Duodenal mucosa (tissue), 2 donors: ENCODE data around the gene SPARC.

Source experiments
- H3K27ac ChIP-seq: one replicate; pipeline ENCODE4 v1.7.0; 2013; ENCODE audit warnings: low read depth, low read length
- H3K27me3 ChIP-seq, 2 donors: one replicate each; pipeline ENCODE4 v1.7.0; 2013; ENCODE audit warnings: low read length in 2 of 2, control low read depth in 1 of 2; ENCODE audit not compliant: insufficient read depth in 2 of 2, control insufficient read depth in 1 of 2
- H3K36me3 ChIP-seq, 2 donors: one replicate each; pipeline ENCODE4 v1.7.0; 2013; ENCODE audit warnings: low read length in 2 of 2, control low read depth in 1 of 2; ENCODE audit not compliant: insufficient read depth in 2 of 2, control insufficient read depth in 1 of 2
- H3K4me1 ChIP-seq, 2 donors: one replicate each; pipeline ENCODE4 v1.7.0; 2013; ENCODE audit warnings: low read length in 2 of 2, control low read depth in 1 of 2; ENCODE audit not compliant: insufficient read depth in 2 of 2, control insufficient read depth in 1 of 2
- H3K4me3 ChIP-seq, 2 donors: one replicate each; pipeline ENCODE4 v1.7.0; 2013; ENCODE audit warnings: low read length in 2 of 2, low read depth in 1 of 2
- H3K9ac ChIP-seq, 2 donors: one replicate each; pipeline ENCODE4 v1.7.0; 2013; ENCODE audit warnings: low read length in 2 of 2, low read depth in 1 of 2
- H3K9me3 ChIP-seq, 2 donors: one replicate each; pipeline ENCODE4 v1.7.0; 2013; ENCODE audit warnings: low read length in 2 of 2, control low read depth in 1 of 2; ENCODE audit not compliant: control insufficient read depth in 1 of 2

Gene SPARC

DNA sequence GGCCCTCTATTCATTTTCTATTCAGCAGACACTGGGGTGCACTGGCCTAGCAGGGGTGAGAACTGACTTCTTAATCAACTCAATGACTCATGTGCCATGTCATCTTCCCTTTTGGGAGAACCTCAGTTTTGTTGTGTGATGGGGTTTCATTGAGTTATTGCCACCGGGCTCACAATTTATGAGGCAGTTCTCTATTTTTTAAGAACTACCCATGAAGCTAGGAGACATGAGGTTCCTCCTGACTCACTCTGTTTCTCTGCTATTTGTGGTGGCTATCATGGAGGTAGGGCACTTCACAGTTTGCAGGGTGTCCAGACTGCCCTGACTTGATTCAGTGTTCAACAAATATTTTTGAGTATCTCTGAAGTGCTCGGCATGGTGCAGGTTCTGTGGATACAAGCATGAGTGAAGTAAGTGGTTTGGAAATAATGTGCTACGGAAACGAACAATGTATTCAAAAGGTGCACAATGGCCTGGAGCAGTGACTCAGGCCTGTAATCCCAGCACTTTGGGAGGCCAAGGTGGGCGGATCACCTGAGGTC lies 39.3 kb downstream of the SPARC start:
- H3K9ac ChIP-seq, result no peak overlapping the region
- H3K36me3 ChIP-seq, result no peaks in the 10 kb centered on the region
- H3K27me3 ChIP-seq, result no peaks in the 10 kb centered on the region
- no peak overlapping the region for H3K4me3 ChIP-seq
- no peaks in the 10 kb centered on the region for H3K9me3 ChIP-seq
- H3K4me1 ChIP-seq, result no peaks in the 10 kb centered on the region
- no peak overlapping the region for H3K27ac ChIP-seq

DNA sequence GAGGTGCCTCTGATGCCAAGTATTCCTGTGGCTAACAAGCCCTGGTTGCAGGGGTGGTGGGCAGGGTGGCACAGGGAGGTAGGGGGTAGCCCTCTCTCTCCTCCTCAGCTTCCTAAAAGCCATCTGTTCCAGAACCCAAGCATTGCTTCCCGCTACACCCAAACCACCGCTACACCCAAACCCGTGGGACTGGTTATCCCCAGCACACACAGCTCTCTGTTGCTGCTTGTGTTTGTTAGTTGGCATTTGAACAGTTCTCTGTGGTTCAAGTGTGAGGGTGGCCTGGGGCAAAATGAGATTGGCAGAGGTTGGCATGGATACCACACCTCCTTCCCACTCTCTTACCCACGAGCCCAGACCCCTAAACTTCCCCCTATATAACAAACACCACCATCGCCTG lies 40.4 kb downstream of the SPARC start:
- Histone ChIP-seq H3K27ac (no peak overlapping the region), H3K4me1 (no peaks in the 10 kb centered on the region), H3K4me3 (no peak overlapping the region), H3K36me3 (no peaks in the 10 kb centered on the region), H3K9me3 (no peaks in the 10 kb centered on the region), H3K27me3 (no peaks in the 10 kb centered on the region), H3K9ac (no peak overlapping the region)

DNA sequence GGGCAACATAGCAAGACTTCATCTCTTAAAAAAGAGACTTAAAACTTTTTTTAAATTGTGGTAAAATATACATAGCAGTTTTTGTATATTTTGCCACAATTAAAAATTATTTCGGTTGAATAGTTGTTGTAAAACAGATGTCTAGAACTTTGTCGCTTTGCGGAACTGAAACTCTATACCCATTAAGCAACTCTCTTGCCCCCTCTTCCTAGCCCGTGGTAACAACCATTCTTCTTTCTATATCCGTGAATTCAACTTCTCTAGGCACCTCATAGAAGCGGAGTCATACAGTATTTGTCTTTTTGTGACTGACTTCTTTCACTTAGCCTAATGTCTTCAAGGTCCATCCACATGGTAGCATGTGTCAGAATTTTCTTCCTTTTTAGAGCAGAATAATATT lies 43.3 kb downstream of the SPARC start:
- Histone ChIP-seq H3K4me1 (no peaks in the 10 kb centered on the region), H3K4me3 (no peak overlapping the region)

DNA sequence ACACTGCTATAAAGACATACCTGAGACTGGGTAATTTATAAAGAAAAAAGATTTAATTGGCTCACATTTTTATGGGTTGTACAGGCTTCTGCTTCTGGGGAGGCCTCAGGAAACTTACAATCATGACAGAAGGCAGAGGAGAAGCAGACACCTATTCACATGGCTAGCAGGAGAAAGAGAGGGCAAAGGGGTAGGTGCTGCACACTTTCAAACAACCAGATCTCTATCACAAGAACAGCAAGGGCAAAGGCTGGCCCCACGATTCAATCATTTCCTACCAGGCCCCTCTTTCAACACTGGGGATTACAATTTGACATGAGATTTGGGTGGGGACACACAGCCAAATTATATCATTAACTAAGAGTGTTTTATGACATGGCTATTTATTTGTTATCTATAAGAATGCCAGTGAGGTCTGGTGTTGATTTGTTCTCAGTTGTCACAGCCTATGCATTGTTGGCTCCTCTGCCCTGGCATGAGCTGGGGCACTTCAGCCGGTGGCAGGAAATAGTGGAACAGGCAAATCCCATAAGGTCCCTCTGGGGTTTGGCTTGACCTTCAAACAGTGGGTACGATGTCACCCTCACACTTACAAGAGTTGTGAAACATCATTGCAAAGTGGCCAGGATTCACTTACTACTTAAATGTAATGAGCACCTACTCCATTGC lies 44.1 kb downstream of the SPARC start:
- no peak overlapping the region for H3K9ac ChIP-seq
- no peaks in the 10 kb centered on the region for H3K4me1 ChIP-seq
- H3K9me3 ChIP-seq, result no peaks in the 10 kb centered on the region
- H3K36me3 ChIP-seq, result no peaks in the 10 kb centered on the region
- no peaks in the 10 kb centered on the region for H3K27me3 ChIP-seq
- H3K27ac ChIP-seq, result no peak overlapping the region
- no peak overlapping the region for H3K4me3 ChIP-seq

More for the DNA sequence above, 43.3 kb downstream of the SPARC start:
- no peak overlapping the region for H3K27ac ChIP-seq
- no peaks in the 10 kb centered on the region for H3K9me3 ChIP-seq
- H3K36me3 ChIP-seq, result no peaks in the 10 kb centered on the region
- H3K27me3 ChIP-seq, result no peaks in the 10 kb centered on the region
- H3K9ac ChIP-seq, result no peak overlapping the region

DNA sequence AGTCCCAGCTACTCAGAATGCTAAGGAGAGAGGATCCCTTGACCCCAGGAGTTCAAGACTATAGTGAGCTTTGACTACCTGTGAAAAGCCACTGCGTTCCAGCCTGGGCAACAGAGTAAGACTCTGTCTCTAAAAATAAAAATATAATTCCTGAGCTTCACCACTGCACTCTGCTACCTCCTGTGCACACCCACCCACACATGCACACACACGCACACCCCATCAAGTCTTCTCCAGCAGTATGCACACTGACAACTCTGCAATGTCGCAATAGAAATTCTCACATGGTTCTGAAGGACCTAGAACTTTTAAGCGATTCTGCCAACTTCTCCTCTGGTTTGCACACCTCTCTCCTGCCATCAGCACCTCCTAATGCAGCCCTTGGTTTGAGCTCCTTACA lies 48.1 kb downstream of the SPARC start:
- Histone ChIP-seq H3K27ac (no peak overlapping the region), H3K4me1 (no peaks in the 10 kb centered on the region), H3K4me3 (no peak overlapping the region), H3K36me3 (no peaks in the 10 kb centered on the region), H3K9me3 (no peaks in the 10 kb centered on the region), H3K9ac (no peak overlapping the region), H3K27me3 (no peaks in the 10 kb centered on the region)

DNA sequence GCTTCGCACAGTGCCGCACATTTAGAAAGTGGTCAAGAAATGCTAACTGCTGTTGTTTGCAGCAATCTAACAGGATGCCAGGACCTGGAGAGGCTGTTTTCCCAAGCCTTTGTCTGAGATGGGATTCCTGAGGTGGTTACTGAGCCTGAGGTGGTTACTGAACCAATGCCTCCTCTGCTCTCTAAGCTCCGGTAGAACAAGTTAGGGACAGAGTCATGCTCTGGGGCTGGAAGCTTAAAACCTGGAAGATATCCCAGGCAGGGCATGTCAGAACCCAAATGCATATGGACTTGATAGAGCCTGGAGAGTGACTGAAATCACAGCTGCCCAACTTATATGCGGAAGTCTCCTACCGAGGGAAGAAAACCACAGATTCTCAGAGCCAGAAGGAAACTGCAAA lies 49.0 kb downstream of the SPARC start:
- Histone ChIP-seq H3K9ac (no peak overlapping the region), H3K27me3 (no peaks in the 10 kb centered on the region), H3K4me1 (no peaks in the 10 kb centered on the region), H3K36me3 (no peaks in the 10 kb centered on the region), H3K4me3 (no peak overlapping the region), H3K27ac (no peak overlapping the region), H3K9me3 (no peaks in the 10 kb centered on the region)

DNA sequence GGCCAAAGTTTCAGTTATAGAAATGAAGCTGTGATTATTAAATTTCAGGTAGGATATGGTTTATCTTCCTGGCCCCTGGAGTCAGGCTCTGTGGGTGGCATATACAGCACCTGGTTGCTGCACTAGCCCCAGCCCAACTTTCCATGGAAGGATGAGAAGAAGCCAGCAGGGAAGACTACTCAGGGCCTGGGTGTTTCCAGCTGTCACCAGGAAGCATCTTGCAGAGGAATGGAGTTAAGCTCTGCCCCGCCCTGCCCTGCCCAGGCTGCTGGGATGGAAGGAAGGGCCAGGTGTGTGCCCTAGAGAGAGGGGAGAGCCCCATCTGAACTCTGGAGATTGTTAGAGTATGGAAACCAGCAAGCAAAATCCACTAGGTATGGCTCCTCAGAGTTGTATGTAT lies 52.8 kb downstream of the SPARC start:
- H3K9ac ChIP-seq, result no peak overlapping the region
- no peaks in the 10 kb centered on the region for H3K27me3 ChIP-seq
- no peaks in the 10 kb centered on the region for H3K36me3 ChIP-seq
- no peaks in the 10 kb centered on the region for H3K9me3 ChIP-seq
- no peak overlapping the region for H3K27ac ChIP-seq
- no peak overlapping the region for H3K4me3 ChIP-seq
- no peaks in the 10 kb centered on the region for H3K4me1 ChIP-seq

DNA sequence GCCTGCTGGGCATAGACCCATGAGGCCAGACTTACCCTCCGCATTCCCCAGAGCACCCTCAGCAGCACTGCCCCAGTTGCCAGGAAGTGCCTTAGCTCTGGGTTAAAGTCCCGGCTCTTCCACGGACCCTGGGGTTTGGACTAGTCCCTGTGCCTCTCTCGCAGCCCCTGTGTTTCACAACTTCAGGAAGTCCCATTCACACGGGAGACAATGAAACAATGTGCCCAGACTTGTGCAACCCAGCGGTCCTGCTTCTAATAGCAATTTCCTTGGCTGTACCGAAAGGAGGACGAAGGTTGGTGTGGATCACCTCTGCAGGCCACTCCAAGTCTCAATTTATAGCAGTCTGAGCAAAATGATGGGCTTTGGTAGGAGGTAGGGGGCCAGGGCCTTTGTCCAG lies 53.8 kb downstream of the SPARC start:
- no peaks in the 10 kb centered on the region for H3K36me3 ChIP-seq
- H3K27me3 ChIP-seq, result no peaks in the 10 kb centered on the region
- no peak overlapping the region for H3K4me3 ChIP-seq
- no peaks in the 10 kb centered on the region for H3K9me3 ChIP-seq
- H3K4me1 ChIP-seq, result no peaks in the 10 kb centered on the region
- H3K27ac ChIP-seq, result no peak overlapping the region
- no peak overlapping the region for H3K9ac ChIP-seq

DNA sequence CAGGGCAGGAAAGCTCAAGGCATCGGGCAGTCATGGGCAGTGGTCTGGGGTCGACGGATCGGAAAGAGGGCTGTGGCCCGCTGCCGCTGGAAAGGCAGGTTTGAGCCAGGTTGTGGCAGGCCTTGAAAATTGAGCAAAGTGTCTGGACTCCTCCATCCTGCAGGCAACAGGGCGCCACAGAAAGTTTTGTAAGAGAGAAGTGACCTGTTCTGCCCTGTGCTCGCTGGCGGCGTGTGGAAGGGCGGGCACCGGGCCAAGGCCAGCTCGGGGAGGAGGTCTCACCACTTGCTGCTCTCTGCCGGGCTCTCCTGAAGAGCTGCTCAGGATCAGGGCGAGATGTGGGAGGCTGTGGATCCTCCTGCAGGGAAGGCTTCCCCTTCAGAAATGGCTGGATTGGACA lies 54.2 kb downstream of the SPARC start:
- no peak overlapping the region for H3K9ac ChIP-seq
- H3K4me3 ChIP-seq, result no peak overlapping the region
- H3K27me3 ChIP-seq, result no peaks in the 10 kb centered on the region
- no peaks in the 10 kb centered on the region for H3K9me3 ChIP-seq
- H3K36me3 ChIP-seq, result no peaks in the 10 kb centered on the region
- H3K27ac ChIP-seq, result no peak overlapping the region
- no peaks in the 10 kb centered on the region for H3K4me1 ChIP-seq

DNA sequence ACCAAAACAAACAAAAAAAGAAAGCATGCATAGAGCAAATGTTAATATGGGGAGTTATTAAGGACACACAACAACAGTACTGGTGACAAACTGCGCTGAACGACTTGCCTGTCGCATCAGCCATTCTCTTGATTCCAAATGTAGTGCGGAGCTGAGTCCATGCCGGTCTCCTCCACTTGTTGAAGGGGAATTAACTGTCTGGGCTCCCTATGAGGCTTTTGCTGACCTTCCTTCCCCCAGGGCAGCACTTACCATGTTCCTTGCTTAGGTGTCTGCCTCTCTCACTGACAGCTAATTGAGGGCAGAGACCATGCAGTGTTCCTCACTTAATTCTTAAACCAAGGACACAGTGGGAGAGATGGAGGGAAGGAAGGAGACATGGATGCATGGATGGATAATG lies 54.8 kb downstream of the SPARC start:
- H3K4me1 ChIP-seq, result no peaks in the 10 kb centered on the region
- no peaks in the 10 kb centered on the region for H3K27me3 ChIP-seq
- H3K9me3 ChIP-seq, result no peaks in the 10 kb centered on the region
- H3K36me3 ChIP-seq, result no peaks in the 10 kb centered on the region
- no peak overlapping the region for H3K4me3 ChIP-seq
- no peak overlapping the region for H3K9ac ChIP-seq
- H3K27ac ChIP-seq, result no peak overlapping the region
